H1 (cell line): ENCODE results near the gene GSK3B. TPM values are rescaled to one million over a fixed set of nuclear protein-coding genes. Genes with fewer than 3 reads are reported as not detected.

Experiments
- E2F6 ChIP-seq: IDR thresholded peaks from 2 replicates; pipeline ENCODE4 v1.6.1; 2012; ENCODE audit warnings: inconsistent platforms
- GTF2F1 ChIP-seq: IDR thresholded peaks from 2 replicates; pipeline ENCODE4 v1.6.1; 2012; ENCODE audit warnings: low read depth, low read length, improper control_type of control experiment, borderline replicate concordance
- KDM4A ChIP-seq: IDR thresholded peaks from one replicate; pipeline ENCODE4 v1.7.1; 2012; ENCODE audit warnings: low read depth, mild to moderate bottlenecking, moderate library complexity, low read length, inconsistent platforms; ENCODE audit not compliant: severe bottlenecking
- NRF1 ChIP-seq: IDR thresholded peaks from 2 replicates; pipeline ENCODE4 v1.6.1; 2011; ENCODE audit warnings: mild to moderate bottlenecking, low read depth, low read length, improper control_type of control experiment
- SP2 ChIP-seq: IDR thresholded peaks from 2 replicates; pipeline ENCODE4 v1.6.1; 2012; ENCODE audit warnings: mild to moderate bottlenecking, low read length, inconsistent platforms
- SP4 ChIP-seq: IDR thresholded peaks from 2 replicates; pipeline ENCODE4 v1.6.1; 2012; ENCODE audit warnings: low read length, inconsistent platforms
- polyA plus RNA-seq, 7 experiments: library from polyadenylated mRNA; depleted of rRNA in 3 of 7; stranded (reverse) in 5 of 7; unstranded in 2 of 7; fragments of >200 nt in 5 of 7; fragments of 200-250 nt in 2 of 7; gene quantifications; 1 replicate in 5 of 7; 2 replicates in 1 of 7; 4 replicates in 1 of 7; pipeline versions ENCODE4 v1.2.1 to v1.2.3, GENCODE V29; 2011 to 2013; ENCODE audit warnings: missing spikeins in 2 of 7, mixed read lengths in 2 of 7
- total RNA-seq: library from RNA; stranded (reverse); fragmentation: NEBNext Ultra II Directional; extraction: Animal tissue kit (Norgen Biotek cat#: 25700); gene quantifications from 2 replicates; pipeline ENCODE4 v1.2.1, GENCODE V29; 2021
- TF ChIP-seq, protein P1 (sequence below): fragments of 300-600 bp; sonication (generic); IDR thresholded peaks from 2 replicates; pipeline ENCODE4 v1.7.1; 2012; ENCODE audit warnings: low read length, moderate library complexity, mild to moderate bottlenecking, inconsistent platforms; ENCODE audit not compliant: insufficient replicate concordance

The GSK3B gene
- total and polyA plus RNA-seq, 2 of the 8 experiments (the other 6 are each of a cell fraction or from before 2014, with no cell fraction given) = 24.2 to 50.7 TPM

DNA sequence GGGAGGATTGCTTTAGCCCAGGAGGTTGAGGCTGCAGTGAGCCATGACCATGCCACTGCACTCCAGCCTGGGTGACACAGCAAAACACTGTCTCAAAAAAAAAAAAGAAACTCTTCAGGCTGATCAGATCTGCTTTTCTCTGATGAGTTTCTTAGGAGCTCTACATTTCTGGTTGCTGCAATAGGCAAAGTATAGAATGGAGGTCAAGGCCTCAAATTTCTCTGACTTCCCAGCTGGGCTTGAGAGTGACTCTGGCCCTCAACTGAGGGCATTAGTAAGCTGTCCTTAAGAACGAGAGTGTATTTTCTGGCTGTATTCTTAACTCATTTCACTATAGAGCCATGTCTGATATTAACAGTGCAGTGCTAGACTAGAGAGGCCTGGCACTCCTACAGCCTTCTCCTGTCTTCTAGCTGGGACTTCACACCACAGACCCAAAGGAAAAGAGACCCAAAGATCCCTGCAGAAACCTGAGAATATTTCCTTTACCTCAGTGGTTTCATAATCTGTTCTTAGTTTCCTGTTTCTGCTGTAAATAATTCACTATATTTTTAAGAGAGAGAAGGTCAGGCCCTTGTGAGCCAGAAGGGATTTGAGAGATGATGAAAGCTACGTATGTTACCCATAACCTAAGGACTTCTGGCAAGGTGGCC, 314.4 kb downstream of the GSK3B start (continued):
- TF ChIP-seq, protein P1, sequence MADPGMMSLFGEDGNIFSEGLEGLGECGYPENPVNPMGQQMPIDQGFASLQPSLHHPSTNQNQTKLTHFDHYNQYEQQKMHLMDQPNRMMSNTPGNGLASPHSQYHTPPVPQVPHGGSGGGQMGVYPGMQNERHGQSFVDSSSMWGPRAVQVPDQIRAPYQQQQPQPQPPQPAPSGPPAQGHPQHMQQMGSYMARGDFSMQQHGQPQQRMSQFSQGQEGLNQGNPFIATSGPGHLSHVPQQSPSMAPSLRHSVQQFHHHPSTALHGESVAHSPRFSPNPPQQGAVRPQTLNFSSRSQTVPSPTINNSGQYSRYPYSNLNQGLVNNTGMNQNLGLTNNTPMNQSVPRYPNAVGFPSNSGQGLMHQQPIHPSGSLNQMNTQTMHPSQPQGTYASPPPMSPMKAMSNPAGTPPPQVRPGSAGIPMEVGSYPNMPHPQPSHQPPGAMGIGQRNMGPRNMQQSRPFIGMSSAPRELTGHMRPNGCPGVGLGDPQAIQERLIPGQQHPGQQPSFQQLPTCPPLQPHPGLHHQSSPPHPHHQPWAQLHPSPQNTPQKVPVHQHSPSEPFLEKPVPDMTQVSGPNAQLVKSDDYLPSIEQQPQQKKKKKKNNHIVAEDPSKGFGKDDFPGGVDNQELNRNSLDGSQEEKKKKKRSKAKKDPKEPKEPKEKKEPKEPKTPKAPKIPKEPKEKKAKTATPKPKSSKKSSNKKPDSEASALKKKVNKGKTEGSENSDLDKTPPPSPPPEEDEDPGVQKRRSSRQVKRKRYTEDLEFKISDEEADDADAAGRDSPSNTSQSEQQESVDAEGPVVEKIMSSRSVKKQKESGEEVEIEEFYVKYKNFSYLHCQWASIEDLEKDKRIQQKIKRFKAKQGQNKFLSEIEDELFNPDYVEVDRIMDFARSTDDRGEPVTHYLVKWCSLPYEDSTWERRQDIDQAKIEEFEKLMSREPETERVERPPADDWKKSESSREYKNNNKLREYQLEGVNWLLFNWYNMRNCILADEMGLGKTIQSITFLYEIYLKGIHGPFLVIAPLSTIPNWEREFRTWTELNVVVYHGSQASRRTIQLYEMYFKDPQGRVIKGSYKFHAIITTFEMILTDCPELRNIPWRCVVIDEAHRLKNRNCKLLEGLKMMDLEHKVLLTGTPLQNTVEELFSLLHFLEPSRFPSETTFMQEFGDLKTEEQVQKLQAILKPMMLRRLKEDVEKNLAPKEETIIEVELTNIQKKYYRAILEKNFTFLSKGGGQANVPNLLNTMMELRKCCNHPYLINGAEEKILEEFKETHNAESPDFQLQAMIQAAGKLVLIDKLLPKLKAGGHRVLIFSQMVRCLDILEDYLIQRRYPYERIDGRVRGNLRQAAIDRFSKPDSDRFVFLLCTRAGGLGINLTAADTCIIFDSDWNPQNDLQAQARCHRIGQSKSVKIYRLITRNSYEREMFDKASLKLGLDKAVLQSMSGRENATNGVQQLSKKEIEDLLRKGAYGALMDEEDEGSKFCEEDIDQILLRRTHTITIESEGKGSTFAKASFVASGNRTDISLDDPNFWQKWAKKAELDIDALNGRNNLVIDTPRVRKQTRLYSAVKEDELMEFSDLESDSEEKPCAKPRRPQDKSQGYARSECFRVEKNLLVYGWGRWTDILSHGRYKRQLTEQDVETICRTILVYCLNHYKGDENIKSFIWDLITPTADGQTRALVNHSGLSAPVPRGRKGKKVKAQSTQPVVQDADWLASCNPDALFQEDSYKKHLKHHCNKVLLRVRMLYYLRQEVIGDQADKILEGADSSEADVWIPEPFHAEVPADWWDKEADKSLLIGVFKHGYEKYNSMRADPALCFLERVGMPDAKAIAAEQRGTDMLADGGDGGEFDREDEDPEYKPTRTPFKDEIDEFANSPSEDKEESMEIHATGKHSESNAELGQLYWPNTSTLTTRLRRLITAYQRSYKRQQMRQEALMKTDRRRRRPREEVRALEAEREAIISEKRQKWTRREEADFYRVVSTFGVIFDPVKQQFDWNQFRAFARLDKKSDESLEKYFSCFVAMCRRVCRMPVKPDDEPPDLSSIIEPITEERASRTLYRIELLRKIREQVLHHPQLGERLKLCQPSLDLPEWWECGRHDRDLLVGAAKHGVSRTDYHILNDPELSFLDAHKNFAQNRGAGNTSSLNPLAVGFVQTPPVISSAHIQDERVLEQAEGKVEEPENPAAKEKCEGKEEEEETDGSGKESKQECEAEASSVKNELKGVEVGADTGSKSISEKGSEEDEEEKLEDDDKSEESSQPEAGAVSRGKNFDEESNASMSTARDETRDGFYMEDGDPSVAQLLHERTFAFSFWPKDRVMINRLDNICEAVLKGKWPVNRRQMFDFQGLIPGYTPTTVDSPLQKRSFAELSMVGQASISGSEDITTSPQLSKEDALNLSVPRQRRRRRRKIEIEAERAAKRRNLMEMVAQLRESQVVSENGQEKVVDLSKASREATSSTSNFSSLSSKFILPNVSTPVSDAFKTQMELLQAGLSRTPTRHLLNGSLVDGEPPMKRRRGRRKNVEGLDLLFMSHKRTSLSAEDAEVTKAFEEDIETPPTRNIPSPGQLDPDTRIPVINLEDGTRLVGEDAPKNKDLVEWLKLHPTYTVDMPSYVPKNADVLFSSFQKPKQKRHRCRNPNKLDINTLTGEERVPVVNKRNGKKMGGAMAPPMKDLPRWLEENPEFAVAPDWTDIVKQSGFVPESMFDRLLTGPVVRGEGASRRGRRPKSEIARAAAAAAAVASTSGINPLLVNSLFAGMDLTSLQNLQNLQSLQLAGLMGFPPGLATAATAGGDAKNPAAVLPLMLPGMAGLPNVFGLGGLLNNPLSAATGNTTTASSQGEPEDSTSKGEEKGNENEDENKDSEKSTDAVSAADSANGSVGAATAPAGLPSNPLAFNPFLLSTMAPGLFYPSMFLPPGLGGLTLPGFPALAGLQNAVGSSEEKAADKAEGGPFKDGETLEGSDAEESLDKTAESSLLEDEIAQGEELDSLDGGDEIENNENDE = no peak
- TF ChIP-seq SP4 (no peak), NRF1 (no peak), GTF2F1 (no peak), SP2 (no peak), KDM4A (no peak), E2F6 (no peak)
